HG03135 (cell line): ENCODE data around the gene MCRIP1.

ENCODE experiments used
- ATAC-seq: cut with Tn5 transposase; IDR thresholded peaks from one replicate; pipeline ENCODE4 v1.9.1; 2021; ENCODE audit warnings: mild to moderate bottlenecking, moderate library complexity; ENCODE audit not compliant: unreplicated experiment

MCRIP1 gene

GRCh38 chr17:81833160-81833920, at the start of gene MCRIP1:
TSS of gene MCRIP1 (minus strand) at chr17:81833291. CDS start at chr17:81824506, 8,785 bp downstream.
- peak; percentile 61 for ATAC-seq

- no peak for ATAC-seq
Measured at GRCh38 chr17:81879121-81879520, 46.0 kb upstream of the MCRIP1 start.

DNA sequence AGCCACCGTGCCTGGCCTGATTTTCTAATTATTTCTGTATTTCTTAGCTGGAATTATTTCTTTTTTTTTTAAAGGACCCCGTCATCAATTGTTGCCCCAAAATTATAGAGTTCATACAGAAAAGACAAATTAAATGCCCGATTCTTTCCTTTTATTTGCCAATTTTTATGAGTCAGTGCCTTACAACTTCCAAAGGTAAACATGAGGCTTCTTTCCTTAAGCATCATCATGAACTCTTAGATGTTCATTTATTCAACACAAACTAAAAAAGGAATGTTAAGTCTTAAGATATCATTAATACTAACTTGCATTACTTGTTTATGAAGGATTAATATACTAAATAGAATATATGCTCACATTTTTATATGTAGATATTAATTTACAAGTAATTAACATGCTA, 45.2 kb upstream of the MCRIP1 start:
- ATAC-seq: no peak

- ATAC-seq: no peak
Measured at GRCh38 chr17:81877569-81877968, 44.5 kb upstream of the MCRIP1 start.

GRCh38 chr17:81871387-81872230, 38.5 kb upstream of the MCRIP1 start:
- peak; percentile 48 for ATAC-seq

DNA sequence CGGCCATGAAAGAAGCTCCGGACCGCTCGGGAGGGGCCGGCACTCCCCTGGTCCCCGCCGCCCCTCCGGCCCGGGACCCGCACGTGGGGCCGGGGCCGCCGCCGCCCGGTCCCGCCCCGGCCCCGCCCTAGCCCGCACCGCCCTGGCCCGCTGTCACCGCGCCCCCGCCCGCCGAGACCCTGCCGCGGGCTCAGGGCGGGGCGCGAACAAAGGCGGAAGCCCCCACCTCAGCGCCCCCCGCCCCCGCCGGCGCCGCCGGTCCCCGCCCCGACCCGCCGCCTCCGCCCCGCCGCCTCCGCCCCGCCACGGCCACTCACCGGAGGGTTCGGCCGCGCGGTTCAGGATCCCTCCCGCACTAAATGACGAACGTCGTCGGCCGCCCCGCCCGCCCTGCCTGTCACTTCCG, 37.9 kb upstream of the MCRIP1 start, which contains the start of gene ARHGDIA:
ARHGDIA (minus strand) TSS at position 357 of the 406 bp plus-strand sequence. CDS start 1,407 bp downstream, outside the sequence.
- ATAC-seq: peak; percentile 15

DNA sequence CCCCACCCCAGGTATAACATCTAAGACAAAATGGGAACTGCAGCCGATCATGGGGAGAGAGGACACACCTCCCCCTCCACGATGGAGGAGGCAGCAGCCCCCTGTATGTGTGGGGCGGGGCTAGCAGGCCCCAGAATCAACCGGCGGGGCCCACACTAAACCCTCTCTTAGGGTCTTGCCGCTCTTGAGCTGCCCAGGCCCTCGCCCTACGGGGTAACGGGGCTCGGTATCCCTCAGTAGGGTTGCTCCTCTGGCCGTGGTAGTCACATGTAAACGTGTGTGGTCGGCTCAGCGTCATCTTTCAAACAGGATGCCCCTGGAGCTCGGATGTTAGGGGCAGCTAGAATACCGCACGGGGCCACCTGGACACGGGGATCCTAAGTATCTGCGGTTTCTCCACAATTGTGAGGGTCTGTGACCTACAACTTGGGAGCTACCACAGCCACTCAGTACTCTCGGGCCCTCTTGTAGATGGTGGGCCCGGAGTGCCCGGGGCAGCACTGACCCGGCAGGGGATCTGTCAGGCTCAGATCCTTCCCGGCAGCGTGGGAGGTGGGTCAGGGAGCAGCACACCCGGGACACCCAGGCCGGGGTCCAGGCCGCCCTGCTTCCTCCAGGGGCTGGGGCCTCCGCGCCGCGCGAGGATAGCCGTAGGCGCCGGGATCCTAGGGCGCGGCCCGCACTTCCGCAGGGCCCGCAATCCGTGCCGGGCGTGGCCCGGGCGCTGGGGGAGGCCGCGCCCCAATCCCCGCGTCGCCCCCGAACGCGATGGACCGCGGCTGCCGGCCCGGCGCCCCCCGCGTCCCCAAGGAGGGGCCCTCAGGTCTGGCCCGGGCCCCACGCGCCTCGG, 37.3 kb upstream of the MCRIP1 start:
- peak; percentile 18 for ATAC-seq

DNA sequence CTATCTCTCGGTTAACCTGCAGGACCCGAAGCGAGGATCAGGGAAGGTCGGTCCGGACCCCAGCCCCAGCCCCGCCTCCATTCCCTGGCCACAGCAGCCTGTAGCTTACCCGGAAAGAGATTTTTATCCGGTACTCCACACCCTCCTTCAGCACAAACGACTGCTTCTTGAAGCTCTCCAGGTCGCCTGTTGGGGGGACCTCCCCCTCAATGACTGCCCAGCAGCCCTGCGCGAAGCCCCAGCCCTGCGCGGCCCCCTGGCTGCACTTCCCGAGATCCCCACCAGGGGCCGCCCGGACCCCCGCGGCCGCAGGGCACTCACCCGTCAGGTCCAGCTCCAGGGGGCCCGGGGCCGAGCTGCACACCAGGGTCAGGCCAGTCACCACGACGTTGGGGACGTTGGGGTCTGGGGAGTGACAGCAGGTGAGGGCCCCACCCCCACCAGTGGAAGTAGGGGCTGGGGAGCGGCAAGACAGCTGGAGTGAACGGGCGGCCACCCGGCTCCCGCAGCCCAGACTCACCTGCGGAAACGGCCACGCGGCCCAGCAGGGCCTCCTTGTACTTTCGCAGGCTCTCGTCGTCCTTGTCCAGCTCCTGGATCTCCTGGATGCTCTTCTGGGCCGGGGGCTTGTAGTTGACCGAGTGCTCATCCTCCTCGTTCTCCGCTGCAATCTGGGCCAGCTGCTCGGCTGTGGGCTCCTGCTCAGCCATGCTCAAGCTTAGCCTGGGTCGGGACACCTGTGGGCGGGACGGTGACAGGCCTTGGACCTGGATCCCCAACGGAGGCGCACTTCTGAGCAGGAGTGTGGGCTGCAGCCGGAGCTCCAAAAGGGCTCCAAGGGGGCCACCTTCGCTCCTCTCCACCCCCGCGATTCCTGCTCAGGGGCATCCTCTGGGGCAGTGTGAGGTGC, 36.4 kb upstream of the MCRIP1 start:
- no peak for ATAC-seq

DNA sequence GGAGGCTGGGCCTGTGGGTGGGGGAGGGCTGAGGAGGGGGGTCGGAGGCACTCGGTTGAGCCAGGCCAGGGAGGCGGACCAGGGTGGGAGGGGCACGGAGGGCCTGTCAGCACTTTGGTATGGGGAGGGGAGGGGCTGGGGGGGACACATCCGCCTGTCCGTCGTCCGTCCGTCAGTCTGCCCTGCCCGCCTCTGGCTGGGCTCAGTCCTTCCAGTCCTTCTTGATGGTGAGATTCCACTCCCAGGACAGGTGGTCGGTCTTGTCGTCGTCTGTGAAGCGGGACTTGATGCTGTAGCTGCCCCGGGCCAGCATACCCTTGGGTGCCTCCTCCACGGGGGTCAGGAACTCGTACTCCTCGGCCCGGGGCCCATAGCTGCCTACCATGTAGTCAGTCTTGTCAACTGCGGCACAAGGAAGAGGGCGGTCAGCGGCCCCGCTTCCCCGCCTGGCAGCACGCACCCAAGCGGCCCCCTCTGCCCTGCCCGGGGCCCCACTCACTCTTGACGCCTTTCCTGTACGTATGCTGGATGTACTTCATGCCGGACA, 35.7 kb upstream of the MCRIP1 start:
- ATAC-seq: no peak

DNA sequence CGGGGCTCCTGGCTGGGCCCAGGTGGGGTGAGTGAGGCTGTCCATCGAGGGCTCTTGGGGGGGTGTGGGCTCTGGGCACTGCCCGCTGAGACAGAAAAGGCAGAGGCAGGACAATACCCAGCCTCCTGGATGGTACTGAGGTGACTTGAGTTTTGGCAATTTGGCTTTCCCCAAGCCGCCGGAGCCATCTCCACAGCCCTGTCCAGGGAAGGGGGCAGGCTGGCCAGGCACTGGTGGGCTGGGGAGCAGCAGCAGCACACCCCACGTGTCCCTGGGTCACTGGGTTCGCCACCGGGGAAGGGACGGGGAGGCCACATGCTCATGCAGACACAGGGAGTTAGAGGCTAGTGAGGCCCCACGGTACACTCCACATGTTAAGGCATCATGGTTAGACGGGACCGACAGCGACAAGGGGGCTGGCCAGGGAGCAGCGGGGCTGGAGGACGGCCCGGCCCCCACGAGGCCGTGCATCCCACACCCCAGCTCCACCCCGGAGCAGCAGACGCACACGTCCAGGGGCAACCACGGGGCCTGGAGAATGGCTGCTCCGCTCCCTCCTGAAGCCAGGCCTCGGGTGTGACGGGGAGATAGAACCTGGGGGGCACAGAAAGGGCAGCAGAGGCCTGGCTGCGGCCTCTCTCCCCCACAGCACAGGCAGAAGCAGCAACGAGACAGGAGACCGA, 35.0 kb upstream of the MCRIP1 start:
- ATAC-seq: no peak

GRCh38 chr17:81867170-81867990, 34.3 kb upstream of the MCRIP1 start:
- no peak for ATAC-seq

- ATAC-seq: no peak
Measured at GRCh38 chr17:81866440-81867169, 33.5 kb upstream of the MCRIP1 start.

GRCh38 chr17:81865733-81866439, 32.8 kb upstream of the MCRIP1 start:
- no peak for ATAC-seq

GRCh38 chr17:81865358-81865732, 32.3 kb upstream of the MCRIP1 start:
- ATAC-seq: no peak

GRCh38 chr17:81863833-81864768, 31.0 kb upstream of the MCRIP1 start:
- no peak for ATAC-seq

DNA sequence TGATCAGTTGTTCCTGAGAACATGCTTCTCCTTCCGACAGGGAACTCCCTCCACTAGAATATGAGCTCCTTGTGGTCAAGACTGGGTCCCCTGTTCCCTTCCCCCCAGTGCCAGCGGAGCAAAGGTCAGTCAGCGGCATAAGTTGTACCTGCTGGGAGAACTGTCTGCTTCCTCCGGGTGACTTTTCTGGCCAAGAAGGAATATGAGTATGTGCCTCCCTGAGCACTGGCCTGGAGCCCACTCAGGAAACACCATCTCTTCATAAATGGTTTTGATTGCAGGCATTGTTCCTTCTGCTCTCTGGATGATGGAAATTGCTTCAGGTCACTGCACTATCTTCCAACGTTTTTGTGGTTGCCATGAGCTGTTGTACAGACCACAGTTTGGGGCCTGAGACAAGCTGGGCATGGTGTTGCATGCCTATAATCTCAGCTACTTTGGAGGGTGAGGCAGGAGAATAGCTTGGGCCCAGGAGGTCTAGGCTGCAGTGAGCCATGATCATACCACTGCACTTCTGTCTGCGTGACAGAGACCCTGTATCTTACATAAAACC, 30.1 kb upstream of the MCRIP1 start:
- ATAC-seq: no peak
